Sigmoid colon (tissue), 7 donors: Measurements from ENCODE around the gene ATRNL1. TPM values are rescaled to one million over a fixed set of nuclear protein-coding genes. Genes with fewer than 3 reads are reported as not detected.

Source experiments
- DNase-seq: peaks from one replicate; pipeline ENCODE4 v3.0.0-alpha.2; 2019
- H3K27ac ChIP-seq, 4 donors: fragments of 200-600 bp; sonication (generic); one replicate each; pipeline ENCODE4 v1.5.1; 2016 to 2019; ENCODE audit warnings: mild to moderate bottlenecking in 1 of 4
- H3K27me3 ChIP-seq, 3 donors: fragments of 200-600 bp; sonication (generic); one replicate each; pipeline ENCODE4 v1.5.1; 2019; ENCODE audit warnings: mild to moderate bottlenecking in 1 of 3
- H3K36me3 ChIP-seq, 4 donors: fragments of 200-600 bp; sonication (generic); one replicate each; pipeline ENCODE4 v1.5.1; 2016 to 2019
- H3K4me1 ChIP-seq, 4 donors: fragments of 200-600 bp; sonication (generic); one replicate each; pipeline ENCODE4 v1.5.1; 2017 to 2019
- H3K4me3 ChIP-seq, 4 donors: fragments of 200-600 bp; sonication (generic); one replicate each; pipeline ENCODE4 v1.5.1; 2017 to 2019; ENCODE audit warnings: mild to moderate bottlenecking in 2 of 4, moderate library complexity in 1 of 4
- H3K9me3 ChIP-seq, 4 donors: fragments of 200-600 bp in 3 of 4; sonication (generic) in 3 of 4; one replicate each; pipeline versions ENCODE4 v1.5.1 to v1.6.1; 2013 to 2019
- CTCF ChIP-seq, 4 experiments: fragments of 450-650 bp in 3 of 4; fragments of 200-600 bp in 1 of 4; IDR thresholded peaks; one replicate each; pipeline ENCODE4 v1.5.1; 2016 to 2019; ENCODE audit warnings: antibody characterized with exemption in 4 of 4, mild to moderate bottlenecking in 3 of 4, moderate library complexity in 2 of 4
- EP300 ChIP-seq, 4 donors: sonication (generic); formaldehyde crosslinking; IDR thresholded peaks; one replicate each; pipeline ENCODE4 v1.6.1; 2017; ENCODE audit warnings: antibody characterized with exemption in 4 of 4
- POLR2A ChIP-seq, 2 donors: fragments of 450-650 bp; IDR thresholded peaks; one replicate each; pipeline ENCODE4 v1.6.1; 2016; ENCODE audit warnings: antibody characterized with exemption in 2 of 2, mild to moderate bottlenecking in 2 of 2, moderate library complexity in 2 of 2
- POLR2AphosphoS5 ChIP-seq, 4 donors: sonication (generic); formaldehyde crosslinking; IDR thresholded peaks; one replicate each; pipeline ENCODE4 v1.6.1; 2017; ENCODE audit warnings: antibody characterized with exemption in 4 of 4
- WGBS, 2 donors: extraction: QIAGEN DNeasy Blood & Tissue Kit; methylation state at CpG; one replicate each; pipeline ENCODE4 v1.1.7; 2013; 5-methylcytosine and 5-hydroxymethylcytosine counted together
- intact Hi-C: fragments of 100-400 bp; cut with DNase I; formaldehyde crosslinking; loops from one replicate; pipeline ENCODE4 v1.15.1; 2023
- polyA plus RNA-seq, 3 donors: library from polyadenylated mRNA; stranded (reverse); fragments of 200-250 nt; gene quantifications; one replicate each; pipeline ENCODE4 v1.2.3, GENCODE V29; 2013
- total RNA-seq, 4 donors: library from RNA; depleted of rRNA; stranded (reverse); fragments of >200 nt; gene quantifications; one replicate each; pipeline ENCODE4 v1.1.0, GENCODE V29; 2016
- donor health status: healthy with polysubstance abuse.
- donor health status: Bipolar disorder and iron deficiency.
- donor health status: healthy.

Gene ATRNL1
- total and polyA plus RNA-seq, 7 donors, result 0.57 to 17.3 (median 6.9) TPM; not detected in 1

- H3K9me3 ChIP-seq, result no peaks in the 10 kb centered on the region
- TF ChIP-seq POLR2AphosphoS5 (IDR thresholded peaks at IDR 0.05) (no peak), EP300 (IDR thresholded peaks at IDR 0.05) (no peak), POLR2A (IDR thresholded peaks at IDR 0.05) (no peak), CTCF (IDR thresholded peaks at IDR 0.05) (no peak)
- no peaks in the 10 kb centered on the region for H3K4me1 ChIP-seq
- no peak overlapping the region for H3K27ac ChIP-seq
- H3K4me3 ChIP-seq, result no peak overlapping the region
- intact Hi-C loops, result no loop called here
- no peaks in the 10 kb centered on the region for H3K36me3 ChIP-seq
- H3K27me3 ChIP-seq, result no peaks in the 10 kb centered on the region
- no peak for DNase-seq
Observed at GRCh38 chr10:115409347-115409746, 316.2 kb downstream of the ATRNL1 start.

- no peak for TF ChIP-seq POLR2AphosphoS5 (IDR thresholded peaks at IDR 0.05)
- TF ChIP-seq POLR2A (IDR thresholded peaks at IDR 0.05), result no peak
- TF ChIP-seq EP300 (IDR thresholded peaks at IDR 0.05), result no peak
- TF ChIP-seq CTCF (IDR thresholded peaks at IDR 0.05), result no peak
- intact Hi-C loops, result no loop called here
- H3K4me1 ChIP-seq, result no peaks in the 10 kb centered on the region
- no peaks in the 10 kb centered on the region for H3K9me3 ChIP-seq
- H3K4me3 ChIP-seq, result no peak overlapping the region
- H3K27ac ChIP-seq, result no peak overlapping the region
- H3K36me3 ChIP-seq, result no peaks in the 10 kb centered on the region
- DNase-seq, result peak; percentile 44
- no peaks in the 10 kb centered on the region for H3K27me3 ChIP-seq
Observed at GRCh38 chr10:115417585-115418265, 324.6 kb downstream of the ATRNL1 start.

- H3K27ac ChIP-seq, result no peak overlapping the region
- intact Hi-C loops, result no loop called here
- no peaks in the 10 kb centered on the region for H3K4me1 ChIP-seq
- no peak overlapping the region for H3K4me3 ChIP-seq
- no peaks in the 10 kb centered on the region for H3K9me3 ChIP-seq
- TF ChIP-seq EP300 (IDR thresholded peaks at IDR 0.05), result no peak
- TF ChIP-seq POLR2AphosphoS5 (IDR thresholded peaks at IDR 0.05), result no peak
- no peak for TF ChIP-seq CTCF (IDR thresholded peaks at IDR 0.05)
- TF ChIP-seq POLR2A (IDR thresholded peaks at IDR 0.05), result no peak
- DNase-seq, result no peak
- H3K27me3 ChIP-seq, result no peaks in the 10 kb centered on the region
- H3K36me3 ChIP-seq, result no peaks in the 10 kb centered on the region
- 58 to 84% methylated on average over 1 of the region's 1 CpG for WGBS, 2 donors
Observed at GRCh38 chr10:115422624-115423023, 329.5 kb downstream of the ATRNL1 start.

GRCh38 chr10:115427611-115428010, 334.4 kb downstream of the ATRNL1 start:
- intact Hi-C loops, result no loop called here
- H3K4me3 ChIP-seq, result no peak overlapping the region
- TF ChIP-seq CTCF (IDR thresholded peaks at IDR 0.05), result no peak
- TF ChIP-seq POLR2A (IDR thresholded peaks at IDR 0.05), result no peak
- 53 to 84% methylated on average over 2 of the region's 2 CpGs for WGBS, 2 donors
- H3K9me3 ChIP-seq, result no peaks in the 10 kb centered on the region
- no peaks in the 10 kb centered on the region for H3K4me1 ChIP-seq
- DNase-seq, result no peak
- H3K27ac ChIP-seq, result no peak overlapping the region
- no peaks in the 10 kb centered on the region for H3K27me3 ChIP-seq
- H3K36me3 ChIP-seq, result no peaks in the 10 kb centered on the region

GRCh38 chr10:115432188-115432819, 339.1 kb downstream of the ATRNL1 start:
- H3K27me3 ChIP-seq, result no peaks in the 10 kb centered on the region
- no peak overlapping the region for H3K27ac ChIP-seq
- no peaks in the 10 kb centered on the region for H3K9me3 ChIP-seq
- no peak for DNase-seq
- no peak overlapping the region for H3K4me3 ChIP-seq
- no peak for TF ChIP-seq EP300 (IDR thresholded peaks at IDR 0.05)
- TF ChIP-seq POLR2AphosphoS5 (IDR thresholded peaks at IDR 0.05), result no peak
- TF ChIP-seq CTCF (IDR thresholded peaks at IDR 0.05), result no peak
- TF ChIP-seq POLR2A (IDR thresholded peaks at IDR 0.05), result no peak
- intact Hi-C loops, result no loop called here
- H3K36me3 ChIP-seq, result no peaks in the 10 kb centered on the region
- WGBS, 2 donors, result 15 to 22% methylated on average over 4 of the region's 4 CpGs
- no peaks in the 10 kb centered on the region for H3K4me1 ChIP-seq
